ENCODE measurements around the gene ZNF746. TPM values are rescaled to one million over a fixed set of nuclear protein-coding genes. Genes with fewer than 3 reads are reported as not detected.

Gene ZNF746
- total and polyA plus RNA-seq, 2 donors (not counting 3 experiments of a cell fraction or from before 2014, with no cell fraction given), result 10.5 to 20.8 TPM

DNA sequence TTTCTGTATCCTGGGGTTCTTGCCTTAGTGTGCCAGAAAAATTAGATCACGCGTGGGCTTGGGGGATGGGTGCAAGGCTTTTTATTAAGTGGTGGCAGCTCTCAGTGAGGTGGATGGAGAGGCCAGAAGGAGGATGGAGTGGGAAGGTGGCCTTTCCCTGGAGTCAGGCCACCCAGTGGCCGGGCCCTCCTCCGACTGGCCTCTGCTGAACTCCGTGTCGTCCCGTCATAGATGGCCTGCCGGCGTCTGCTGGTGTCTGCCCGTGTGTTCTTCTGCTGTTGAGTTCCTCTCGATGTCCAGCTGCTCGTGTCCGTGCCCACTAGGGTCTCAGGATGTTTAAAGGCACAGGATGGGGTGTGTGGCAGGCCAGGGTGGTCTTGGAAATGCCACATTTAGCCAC lies 4.0 kb upstream of the ZNF746 start:
- H3K36me3 ChIP-seq (ENCODE audit: control insufficient read depth in 2 of 2, extremely low read depth in 1 of 2, insufficient read depth in 2 of 2, low read length in 2 of 2), result no peaks in the 10 kb centered on the region
- BruUV-seq (replicated peaks), result no TSS peak
- intact Hi-C loops (cut with micrococcal nuclease) (no loop called here), dilution Hi-C loops (cut with MboI; ENCODE audit: extremely low pct_ligation_motif_present, low sequenced_read_pairs) (no loop called here)
- TF ChIP-seq POLR2AphosphoS5 (IDR thresholded peaks at IDR 0.05; ENCODE audit: insufficient read depth, low read depth, low read length) (no peak), MYC (IDR thresholded peaks at IDR 0.05; ENCODE audit: low read depth, low read length) (no peak)
- no peak overlapping the region for H3K9ac ChIP-seq (replicated peaks; ENCODE audit: extremely low read depth, insufficient read depth, low read length)
- no peak overlapping the region for H3K27ac ChIP-seq (ENCODE audit: insufficient read depth, low read depth, low read length)
- DNase-seq (ENCODE audit: low read depth, low spot score), result no peak
- no peaks in the 10 kb centered on the region for H3K9me3 ChIP-seq (replicated peaks; ENCODE audit: control insufficient read depth, insufficient read depth, low read length)
- H3K4me2 ChIP-seq (ENCODE audit: insufficient read depth, low read length), result no peak overlapping the region
- no peak for FAIRE-seq
- H3K4me3 ChIP-seq (replicated peaks in 1 of 3; ENCODE audit: insufficient read depth in 1 of 3, low read depth in 1 of 3, low read length in 3 of 3), result no peak overlapping the region
- no peaks in the 10 kb centered on the region for H3K9me1 ChIP-seq (replicated peaks; ENCODE audit: control insufficient read depth, extremely low read depth, insufficient read depth, low read length)
- H3K27me3 ChIP-seq (ENCODE audit: control insufficient read depth in 2 of 2, insufficient read depth in 2 of 2, low read length in 2 of 2), result peaks cover 5 to 15% of the 10 kb centered on the region in 2 experiments
- POLR2A ChIA-PET, result no interaction called here
- CTCF ChIA-PET, result no interaction called here
- H3K79me2 ChIP-seq (ENCODE audit: control insufficient read depth, insufficient read depth, low read length), result peaks cover 3% of the 10 kb centered on the region
- H3K4me1 ChIP-seq (ENCODE audit: control insufficient read depth, extremely low read depth, insufficient read depth, low read length), result peaks cover 2% of the 10 kb centered on the region
- H4K20me1 ChIP-seq (replicated peaks; ENCODE audit: control insufficient read depth, extremely low read depth, insufficient read depth, low read length), result no peaks in the 10 kb centered on the region
- H2AFZ ChIP-seq (ENCODE audit: low read depth, low read length), result no peak overlapping the region

DNA sequence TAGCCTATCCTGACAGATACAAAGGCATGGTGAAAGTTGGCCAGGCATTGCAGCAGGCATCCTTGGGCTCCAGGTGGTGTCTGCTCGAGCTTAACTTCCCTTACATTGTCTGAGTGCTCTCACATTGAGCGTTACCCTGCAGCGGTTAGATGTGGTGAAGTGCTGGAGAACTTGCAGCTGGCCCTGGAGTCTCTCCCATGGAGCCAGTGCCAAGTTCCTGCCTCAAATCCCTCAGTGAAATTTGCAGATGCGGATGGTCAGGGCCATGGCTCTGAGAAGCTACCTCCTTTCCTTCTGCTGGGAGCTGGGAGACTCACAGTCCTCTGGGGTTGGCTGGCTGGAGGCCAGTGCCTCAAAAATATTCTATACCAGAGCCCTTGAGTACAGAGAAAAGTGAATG lies 3.3 kb upstream of the ZNF746 start:
- no peak for TF ChIP-seq EZH2 (IDR thresholded peaks at IDR 0.05; ENCODE audit: borderline replicate concordance, low read depth, low read length, severe bottlenecking)
- no peak for TF ChIP-seq POLR2A (IDR thresholded peaks at IDR 0.05; ENCODE audit: low read depth, low read length)
- no peak for TF ChIP-seq POLR2AphosphoS5 (IDR thresholded peaks at IDR 0.05; ENCODE audit: insufficient read depth, low read depth, low read length)
- no peak for TF ChIP-seq JUN (IDR thresholded peaks at IDR 0.05; ENCODE audit: borderline replicate concordance, insufficient read depth, insufficient read length, low read depth)
- no peak for TF ChIP-seq GATA2 (IDR thresholded peaks at IDR 0.05; ENCODE audit: insufficient read depth, insufficient read length, low read depth, low read length)
- TF ChIP-seq MYC (IDR thresholded peaks at IDR 0.05; ENCODE audit: low read depth, low read length), result no peak
- no peak for TF ChIP-seq FOS (IDR thresholded peaks at IDR 0.05; ENCODE audit: borderline replicate concordance, insufficient read depth, low read length)
- TF ChIP-seq, protein P1, sequence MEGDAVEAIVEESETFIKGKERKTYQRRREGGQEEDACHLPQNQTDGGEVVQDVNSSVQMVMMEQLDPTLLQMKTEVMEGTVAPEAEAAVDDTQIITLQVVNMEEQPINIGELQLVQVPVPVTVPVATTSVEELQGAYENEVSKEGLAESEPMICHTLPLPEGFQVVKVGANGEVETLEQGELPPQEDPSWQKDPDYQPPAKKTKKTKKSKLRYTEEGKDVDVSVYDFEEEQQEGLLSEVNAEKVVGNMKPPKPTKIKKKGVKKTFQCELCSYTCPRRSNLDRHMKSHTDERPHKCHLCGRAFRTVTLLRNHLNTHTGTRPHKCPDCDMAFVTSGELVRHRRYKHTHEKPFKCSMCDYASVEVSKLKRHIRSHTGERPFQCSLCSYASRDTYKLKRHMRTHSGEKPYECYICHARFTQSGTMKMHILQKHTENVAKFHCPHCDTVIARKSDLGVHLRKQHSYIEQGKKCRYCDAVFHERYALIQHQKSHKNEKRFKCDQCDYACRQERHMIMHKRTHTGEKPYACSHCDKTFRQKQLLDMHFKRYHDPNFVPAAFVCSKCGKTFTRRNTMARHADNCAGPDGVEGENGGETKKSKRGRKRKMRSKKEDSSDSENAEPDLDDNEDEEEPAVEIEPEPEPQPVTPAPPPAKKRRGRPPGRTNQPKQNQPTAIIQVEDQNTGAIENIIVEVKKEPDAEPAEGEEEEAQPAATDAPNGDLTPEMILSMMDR (IDR thresholded peaks at IDR 0.05; ENCODE audit: extremely low read depth in 1 of 2, insufficient read depth in 1 of 2, low read depth in 1 of 2, low read length in 2 of 2), result no peak
- TF ChIP-seq, protein P2, sequence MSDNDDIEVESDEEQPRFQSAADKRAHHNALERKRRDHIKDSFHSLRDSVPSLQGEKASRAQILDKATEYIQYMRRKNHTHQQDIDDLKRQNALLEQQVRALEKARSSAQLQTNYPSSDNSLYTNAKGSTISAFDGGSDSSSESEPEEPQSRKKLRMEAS (IDR thresholded peaks at IDR 0.05; ENCODE audit: insufficient read depth, insufficient read length), result no peak
- Histone ChIP-seq H3K27me3 (ENCODE audit: control insufficient read depth in 2 of 2, insufficient read depth in 2 of 2, low read length in 2 of 2) (peaks cover 5 to 15% of the 10 kb centered on the region in 2 experiments), H3K9me3 (replicated peaks; ENCODE audit: control insufficient read depth, insufficient read depth, low read length) (no peaks in the 10 kb centered on the region), H3K9ac (replicated peaks; ENCODE audit: extremely low read depth, insufficient read depth, low read length) (no peak overlapping the region), H3K9me1 (replicated peaks; ENCODE audit: control insufficient read depth, extremely low read depth, insufficient read depth, low read length) (no peaks in the 10 kb centered on the region), H3K4me2 (ENCODE audit: insufficient read depth, low read length) (no peak overlapping the region), H3K4me1 (ENCODE audit: control insufficient read depth, extremely low read depth, insufficient read depth, low read length) (peaks cover 5% of the 10 kb centered on the region), H3K79me2 (ENCODE audit: control insufficient read depth, insufficient read depth, low read length) (peaks cover 10% of the 10 kb centered on the region), H4K20me1 (replicated peaks; ENCODE audit: control insufficient read depth, extremely low read depth, insufficient read depth, low read length) (no peaks in the 10 kb centered on the region), H3K27ac (ENCODE audit: insufficient read depth, low read depth, low read length) (no peak overlapping the region), H3K4me3 (replicated peaks in 1 of 3; ENCODE audit: insufficient read depth in 1 of 3, low read depth in 1 of 3, low read length in 3 of 3) (no peak overlapping the region), H2AFZ (ENCODE audit: low read depth, low read length) (no peak overlapping the region), H3K36me3 (ENCODE audit: control insufficient read depth in 2 of 2, extremely low read depth in 1 of 2, insufficient read depth in 2 of 2, low read length in 2 of 2) (no peaks in the 10 kb centered on the region)
- CTCF ChIA-PET, result no interaction called here
- no TSS peak for BruUV-seq (replicated peaks)
- no peak for DNase-seq (ENCODE audit: low read depth, low spot score)
- POLR2A ChIA-PET, result no interaction called here
- intact Hi-C loops (cut with micrococcal nuclease), result no loop called here
- FAIRE-seq, result no peak
- dilution Hi-C loops (cut with MboI; ENCODE audit: extremely low pct_ligation_motif_present, low sequenced_read_pairs), result no loop called here
